LNCaP clone FGC (cell line): ENCODE measurements around the gene USP6NL.

Experiments
- DNase-seq: peaks from one replicate; pipeline ENCODE4 v3.0.0-alpha.2; 2011; ENCODE audit warnings: low read depth
- H3K4me3 ChIP-seq: 2 replicates; pipeline ENCODE4 v1.5.1; 2011; ENCODE audit warnings: mild to moderate bottlenecking, low read depth, low read length, control low read depth
- TF ChIP-seq, protein P1 (sequence below): IDR thresholded peaks from 2 replicates; pipeline ENCODE4 v1.5.1; 2012; ENCODE audit warnings: mild to moderate bottlenecking; ENCODE audit not compliant: control insufficient read depth, insufficient read depth; ENCODE audit errors: extremely low read depth

Gene USP6NL

GRCh38 chr10:11450427-11450826 lies 161.0 kb downstream of the USP6NL start:
- no peak overlapping the region for H3K4me3 ChIP-seq
- TF ChIP-seq, protein P1, sequence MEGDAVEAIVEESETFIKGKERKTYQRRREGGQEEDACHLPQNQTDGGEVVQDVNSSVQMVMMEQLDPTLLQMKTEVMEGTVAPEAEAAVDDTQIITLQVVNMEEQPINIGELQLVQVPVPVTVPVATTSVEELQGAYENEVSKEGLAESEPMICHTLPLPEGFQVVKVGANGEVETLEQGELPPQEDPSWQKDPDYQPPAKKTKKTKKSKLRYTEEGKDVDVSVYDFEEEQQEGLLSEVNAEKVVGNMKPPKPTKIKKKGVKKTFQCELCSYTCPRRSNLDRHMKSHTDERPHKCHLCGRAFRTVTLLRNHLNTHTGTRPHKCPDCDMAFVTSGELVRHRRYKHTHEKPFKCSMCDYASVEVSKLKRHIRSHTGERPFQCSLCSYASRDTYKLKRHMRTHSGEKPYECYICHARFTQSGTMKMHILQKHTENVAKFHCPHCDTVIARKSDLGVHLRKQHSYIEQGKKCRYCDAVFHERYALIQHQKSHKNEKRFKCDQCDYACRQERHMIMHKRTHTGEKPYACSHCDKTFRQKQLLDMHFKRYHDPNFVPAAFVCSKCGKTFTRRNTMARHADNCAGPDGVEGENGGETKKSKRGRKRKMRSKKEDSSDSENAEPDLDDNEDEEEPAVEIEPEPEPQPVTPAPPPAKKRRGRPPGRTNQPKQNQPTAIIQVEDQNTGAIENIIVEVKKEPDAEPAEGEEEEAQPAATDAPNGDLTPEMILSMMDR, result no peak
- DNase-seq, result no peak

- no peak for DNase-seq
- TF ChIP-seq, protein P1, result no peak
- no peak overlapping the region for H3K4me3 ChIP-seq
These were observed 161.7 kb downstream of the USP6NL start for GRCh38 chr10:11449761-11450160.

- DNase-seq, result no peak
- no peak overlapping the region for H3K4me3 ChIP-seq
- TF ChIP-seq, protein P1, result no peak
These were observed 162.8 kb downstream of the USP6NL start for GRCh38 chr10:11448545-11449244.

DNA sequence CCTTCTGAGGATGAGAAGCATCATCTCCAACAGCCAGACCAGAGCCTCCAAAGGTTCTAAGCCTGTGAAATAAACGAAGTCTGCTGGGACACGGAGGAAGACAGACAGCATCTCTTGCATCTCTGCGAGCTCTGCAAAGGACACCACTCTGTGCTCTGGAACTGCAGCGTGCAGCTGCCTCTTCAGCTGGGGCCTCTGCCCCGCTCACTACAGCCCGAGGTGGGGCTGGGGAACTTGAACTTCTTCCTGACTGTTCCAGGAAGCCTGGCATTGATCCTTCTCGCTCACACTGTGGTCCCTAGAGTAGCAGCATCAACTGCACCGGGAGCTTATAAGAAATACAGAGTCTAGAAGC lies 163.3 kb downstream of the USP6NL start:
- no peak for DNase-seq
- H3K4me3 ChIP-seq, result no peak overlapping the region
- TF ChIP-seq, protein P1, result no peak

- DNase-seq, result no peak
- TF ChIP-seq, protein P1, result no peak
- no peak overlapping the region for H3K4me3 ChIP-seq
These were observed 163.9 kb downstream of the USP6NL start for GRCh38 chr10:11447586-11447985.

DNA sequence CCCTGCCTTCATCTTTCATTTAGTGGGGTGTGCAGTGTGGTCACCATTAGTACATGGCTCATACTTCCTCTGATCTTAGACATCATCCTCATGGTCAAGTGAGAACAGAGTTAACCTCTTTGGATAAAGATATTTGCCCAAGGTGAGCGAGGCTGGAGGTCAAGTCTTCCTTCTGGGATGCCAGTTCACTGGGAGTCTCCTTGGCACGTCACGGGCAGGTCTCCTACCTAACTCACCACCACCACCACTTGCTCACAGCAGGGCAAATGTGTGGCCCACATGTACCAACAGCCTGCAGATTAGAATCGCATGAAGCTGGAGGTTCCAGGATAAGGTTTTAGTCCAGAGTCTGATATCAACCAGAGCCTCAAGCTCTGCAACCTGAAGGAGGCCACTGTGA lies 164.6 kb downstream of the USP6NL start:
- TF ChIP-seq, protein P1, result no peak
- DNase-seq, result no peak
- H3K4me3 ChIP-seq, result no peak overlapping the region

GRCh38 chr10:11446133-11446532 lies 165.3 kb downstream of the USP6NL start:
- no peak for DNase-seq
- no peak overlapping the region for H3K4me3 ChIP-seq
- TF ChIP-seq, protein P1, result no peak
